Measurements from ENCODE around the gene PHLDA2.

GRCh38 chr11:2922655-2923054, 6.6 kb downstream of the PHLDA2 start:
- TF ChIP-seq CTCF (conservative IDR thresholded peaks at IDR 0.05; ENCODE audit: low read length): no peak
- TF ChIP-seq EZH2phosphoT487 (IDR thresholded peaks at IDR 0.05; ENCODE audit: borderline replicate concordance): no peak

Measured in Loucy (cell line).